ENCODE measurements around the gene TSTD2. TPM values are rescaled to one million over a fixed set of nuclear protein-coding genes. Genes with fewer than 3 reads are reported as not detected.

Gene TSTD2
- total RNA-seq, 2 donors from 2014 or later, result 14.2 to 18.1 TPM

Other genes with a start within 250 kb of the TSTD2 start
- 10 to 100 TPM in 1 of 2 donors, 1 to 10 TPM in 1; 5.0 to 12.2 TPM for gene TDRD7, start 221.3 kb downstream of the TSTD2 start, total RNA-seq
- gene TMOD1, start 131.7 kb downstream of the TSTD2 start, total RNA-seq, result 1 to 10 TPM in 1 of 2 donors, under 1 TPM in 1; 0.96 to 1.5 TPM
- 10 to 100 TPM; 36.9 to 41.2 TPM for gene NCBP1, start 453 bp upstream of the TSTD2 start, total RNA-seq
- 1 to 10 TPM; 7.7 to 8.4 TPM for gene XPA, start 64.0 kb upstream of the TSTD2 start, total RNA-seq
- under 1 TPM; 0.06 to 0.07 TPM for gene FOXE1, start 219.9 kb upstream of the TSTD2 start, total RNA-seq

Data from activated naive CD4-positive, alpha-beta T cell treated with anti-CD3 and anti-CD28 coated beads, Interleukin-2, amount 50 U/mL, for 72 hours (primary cell).